H9 (cell line): ENCODE measurements around the gene SFXN5. TPM values are rescaled to one million over a fixed set of nuclear protein-coding genes. Genes with fewer than 3 reads are reported as not detected.

ENCODE experiments used
- DNase-seq: peaks from one replicate; pipeline ENCODE4 v3.0.0-alpha.2; 2017
- H2AFZ ChIP-seq: one replicate; pipeline ENCODE4 v1.6.1; 2013; ENCODE audit warnings: mild to moderate bottlenecking, low read length, control low read depth, moderate library complexity
- H2AK5ac ChIP-seq: 2 replicates; pipeline ENCODE4 v1.6.1; 2013; ENCODE audit warnings: low read length, control low read depth, mixed read lengths; ENCODE audit not compliant: insufficient read length
- H2BK120ac ChIP-seq: one replicate; pipeline ENCODE4 v1.6.1; 2013; ENCODE audit warnings: low read depth, mild to moderate bottlenecking, low read length, control low read depth, inconsistent platforms; ENCODE audit not compliant: poor library complexity, severe bottlenecking
- H2BK12ac ChIP-seq: 2 replicates; pipeline ENCODE4 v1.6.1; 2013; ENCODE audit warnings: low read length, control low read depth, mixed read lengths, low read depth; ENCODE audit not compliant: insufficient read length
- H2BK15ac ChIP-seq: 2 replicates; pipeline ENCODE4 v1.6.1; 2013; ENCODE audit warnings: low read depth, low read length, control low read depth
- H2BK20ac ChIP-seq: one replicate; pipeline ENCODE4 v1.6.1; 2013; ENCODE audit warnings: low read depth, mild to moderate bottlenecking, low read length, control low read depth, inconsistent platforms; ENCODE audit not compliant: poor library complexity, severe bottlenecking
- H2BK5ac ChIP-seq: 2 replicates; pipeline ENCODE4 v1.6.1; 2013; ENCODE audit warnings: low read length, control low read depth, mixed read lengths; ENCODE audit not compliant: insufficient read length
- H3K14ac ChIP-seq: 2 replicates; pipeline ENCODE4 v1.6.1; 2013; ENCODE audit warnings: low read length, control low read depth; ENCODE audit not compliant: insufficient read depth
- H3K18ac ChIP-seq: 2 replicates; pipeline ENCODE4 v1.6.1; 2013; ENCODE audit warnings: low read depth, mild to moderate bottlenecking, mixed read lengths, low read length, control low read depth; ENCODE audit not compliant: insufficient read length
- H3K23ac ChIP-seq: 2 replicates; pipeline ENCODE4 v1.6.1; 2013; ENCODE audit warnings: low read length, control low read depth, mixed read lengths, low read depth; ENCODE audit not compliant: insufficient read length
- H3K23me2 ChIP-seq: 2 replicates; pipeline ENCODE4 v1.6.1; 2013; ENCODE audit warnings: low read depth, mild to moderate bottlenecking, mixed read lengths, low read length, control low read depth; ENCODE audit not compliant: insufficient read length, poor library complexity, severe bottlenecking
- H3K27ac ChIP-seq: 2 replicates; pipeline ENCODE4 v1.5.1; 2013; ENCODE audit warnings: low read length, control low read depth, mixed read lengths, low read depth; ENCODE audit not compliant: insufficient read length
- H3K27me3 ChIP-seq: 2 replicates; pipeline ENCODE4 v1.6.1; 2013; ENCODE audit warnings: low read length, control low read depth, inconsistent platforms; ENCODE audit not compliant: insufficient read depth
- H3K4ac ChIP-seq: 2 replicates; pipeline ENCODE4 v1.6.1; 2013; ENCODE audit warnings: low read depth, mild to moderate bottlenecking, control low read depth, inconsistent platforms, low read length, moderate library complexity
- H3K4me1 ChIP-seq: 2 replicates; pipeline ENCODE4 v1.6.1; 2013; ENCODE audit warnings: low read length, control low read depth, inconsistent platforms; ENCODE audit not compliant: insufficient read depth
- H3K4me2 ChIP-seq: 2 replicates; pipeline ENCODE4 v1.6.1; 2013; ENCODE audit warnings: low read length, control low read depth, mixed read lengths; ENCODE audit not compliant: insufficient read length, insufficient read depth
- H3K56ac ChIP-seq: 2 replicates; pipeline ENCODE4 v1.6.1; 2013; ENCODE audit warnings: low read depth, mild to moderate bottlenecking, mixed read lengths, low read length, control low read depth; ENCODE audit not compliant: insufficient read length
- H3K79me1 ChIP-seq: 2 replicates; pipeline ENCODE4 v1.6.1; 2013; ENCODE audit warnings: low read depth, mild to moderate bottlenecking, moderate library complexity, low read length, control low read depth, inconsistent platforms; ENCODE audit not compliant: insufficient read depth, poor library complexity, severe bottlenecking
- H3K79me2 ChIP-seq: 2 replicates; pipeline ENCODE4 v1.6.1; 2013; ENCODE audit warnings: low read length, control low read depth, inconsistent platforms; ENCODE audit not compliant: insufficient read depth
- H3K9ac ChIP-seq: 2 replicates; pipeline ENCODE4 v1.6.1; 2013; ENCODE audit warnings: low read length, control low read depth, mixed read lengths; ENCODE audit not compliant: insufficient read length; ENCODE audit errors: extremely low read depth
- H3K9me3 ChIP-seq: one replicate; pipeline ENCODE4 v1.6.1; 2013; ENCODE audit warnings: low read depth, low read length, inconsistent platforms; ENCODE audit not compliant: control insufficient read depth
- H3T11ph ChIP-seq: one replicate; pipeline ENCODE4 v1.6.1; 2013; ENCODE audit warnings: mild to moderate bottlenecking, low read length, control low read depth, inconsistent platforms
- H4K20me1 ChIP-seq: one replicate; pipeline ENCODE4 v1.6.1; 2013; ENCODE audit not compliant: control insufficient read depth, insufficient read length, insufficient read depth
- H4K5ac ChIP-seq: 2 replicates; pipeline ENCODE4 v1.6.1; 2013; ENCODE audit warnings: low read depth, mild to moderate bottlenecking, mixed read lengths, low read length, control low read depth; ENCODE audit not compliant: insufficient read length
- H4K8ac ChIP-seq: replicated peaks from 2 replicates; pipeline ENCODE4 v1.6.1; 2013; ENCODE audit warnings: low read length, control low read depth, mixed read lengths, low read depth; ENCODE audit not compliant: insufficient read length
- H4K91ac ChIP-seq: 2 replicates; pipeline ENCODE4 v1.6.1; 2013; ENCODE audit warnings: low read depth, mild to moderate bottlenecking, moderate library complexity, mixed read lengths, low read length, control low read depth; ENCODE audit not compliant: insufficient read length
- H3K27ac Mint-ChIP-seq, 3 experiments: 2 replicates in 2 of 3; 3 replicates in 1 of 3; pipeline ENCODE4 v1.8.0; 2020 to 2021; ENCODE audit warnings: mixed read lengths in 3 of 3, mild to moderate bottlenecking in 1 of 3, moderate library complexity in 1 of 3
- H3K27me3 Mint-ChIP-seq: 2 replicates; pipeline ENCODE4 v1.8.0; 2021; ENCODE audit warnings: low read depth, mild to moderate bottlenecking, moderate library complexity, mixed read lengths
- H3K36me3 Mint-ChIP-seq, 3 experiments: 2 replicates in 2 of 3; 3 replicates in 1 of 3; pipeline ENCODE4 v1.8.0; 2020 to 2021; ENCODE audit warnings: low read depth in 3 of 3, mixed read lengths in 3 of 3; ENCODE audit not compliant: insufficient read depth in 1 of 3
- H3K4me1 Mint-ChIP-seq, 2 experiments: 2 replicates each; pipeline ENCODE4 v1.8.0; 2020; ENCODE audit warnings: mixed read lengths in 2 of 2
- H3K4me3 Mint-ChIP-seq, 2 experiments: 2 replicates in 1 of 2; 3 replicates in 1 of 2; pipeline ENCODE4 v1.8.0; 2020 to 2021; ENCODE audit warnings: mild to moderate bottlenecking in 2 of 2, mixed read lengths in 2 of 2, moderate library complexity in 1 of 2
- H3K9me3 Mint-ChIP-seq, 2 experiments: 2 replicates in 1 of 2; 3 replicates in 1 of 2; pipeline ENCODE4 v1.8.0; 2020; ENCODE audit warnings: mild to moderate bottlenecking in 2 of 2, mixed read lengths in 2 of 2, moderate library complexity in 1 of 2
- CTCF ChIP-seq: fragments of 200-600 bp; sonication (generic); conservative IDR thresholded peaks from 3 replicates; pipeline ENCODE4 v1.8.0; 2021; ENCODE audit warnings: antibody characterized with exemption, mild to moderate bottlenecking
- WGBS: extraction: QIAGEN DNeasy Blood & Tissue Kit; methylation state at CpG from one replicate; pipeline ENCODE4 v1.1.7; 2013; ENCODE audit warnings: missing lambda C conversion rate, low lambda C conversion rate, mixed read lengths; ENCODE audit not compliant: insufficient read length; ENCODE audit errors: extremely low coverage; 5-methylcytosine and 5-hydroxymethylcytosine counted together
- total RNA-seq: library from RNA; stranded (reverse); gene quantifications from 2 replicates; pipeline ENCODE4 v1.2.1, GENCODE V29; 2021

SFXN5 gene
- total RNA-seq, 1 experiment from 2014 or later = 30.9 TPM

GRCh38 chr2:73009177-73009839 lies 62.2 kb downstream of the SFXN5 start:
- Histone ChIP-seq H3K9me3 (no peaks in the 10 kb centered on the region), H3K9ac (no peak overlapping the region), H3K23me2 (no peaks in the 10 kb centered on the region), H3K27me3 (no peaks in the 10 kb centered on the region), H4K8ac (no peak overlapping the region), H3K23ac (no peak overlapping the region), H3K79me1 (no peaks in the 10 kb centered on the region), H2BK15ac (no peak overlapping the region), H2BK12ac (no peak overlapping the region), H2AFZ (no peak overlapping the region), H3K79me2 (no peaks in the 10 kb centered on the region), H2BK120ac (no peak overlapping the region), H3K14ac (no peak overlapping the region), H3K4me2 (no peak overlapping the region), H2AK5ac (no peak overlapping the region), H3T11ph (no peak overlapping the region), H4K5ac (no peak overlapping the region), H2BK20ac (no peak overlapping the region), H4K91ac (no peak overlapping the region), H3K27ac (no peak overlapping the region), H2BK5ac (no peak overlapping the region), H3K56ac (no peak overlapping the region), H3K18ac (no peak overlapping the region), H4K20me1 (no peaks in the 10 kb centered on the region), H3K4ac (no peak overlapping the region), H3K4me1 (no peaks in the 10 kb centered on the region)
- WGBS = no CpG with 5 or more reads among the region's 7 CpGs
- H3K36me3 Mint-ChIP-seq = peaks cover 0 to 7% (median 0%) of the 10 kb centered on the region in 3 experiments; a peak in 1 of 7 replicates
- TF ChIP-seq CTCF = no peak
- H3K27me3 Mint-ChIP-seq = no peaks in the 10 kb centered on the region
- no peaks in the 10 kb centered on the region for H3K4me1 Mint-ChIP-seq
- H3K4me3 Mint-ChIP-seq = no peak overlapping the region
- no peak for DNase-seq
- H3K27ac Mint-ChIP-seq = no peak overlapping the region
- no peaks in the 10 kb centered on the region for H3K9me3 Mint-ChIP-seq
